DMS 273 treated with DMSO at 0.1 percent for 48 hours (cell line): Measurements from ENCODE around the gene SPATS2L.
A peak's percentile ranks its signal among the peaks of the same experiment; 100 is the strongest.

ENCODE experiments used
- DNase-seq: peaks from one replicate; lab custom pipeline; 2025; lab: John Stamatoyannopoulos, UW

The SPATS2L gene

GRCh38 chr2:200498402-200499162 is 192.1 kb downstream of the SPATS2L start:
- DNase-seq: no peak

GRCh38 chr2:200502196-200502595 is 195.7 kb downstream of the SPATS2L start:
- no peak for DNase-seq

DNA sequence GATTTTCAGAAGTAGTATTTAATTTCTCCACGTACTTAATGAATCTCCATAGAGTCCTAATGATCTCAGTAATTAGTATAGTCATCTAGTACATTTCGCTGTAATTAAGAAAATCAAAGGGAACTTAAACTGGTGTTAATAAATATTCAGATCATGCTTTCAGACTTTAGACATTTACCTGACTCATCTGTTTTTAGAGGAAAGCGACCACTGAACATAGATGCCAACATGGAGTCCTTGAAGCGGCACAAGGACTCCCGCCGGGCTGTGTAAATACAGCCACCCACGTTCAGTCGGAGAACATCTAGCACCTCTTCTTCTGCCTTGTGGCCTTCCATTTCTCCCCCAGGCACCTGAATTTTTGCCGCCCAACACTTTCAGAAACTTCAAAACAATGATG is 200.2 kb downstream of the SPATS2L start:
- DNase-seq: no peak

DNA sequence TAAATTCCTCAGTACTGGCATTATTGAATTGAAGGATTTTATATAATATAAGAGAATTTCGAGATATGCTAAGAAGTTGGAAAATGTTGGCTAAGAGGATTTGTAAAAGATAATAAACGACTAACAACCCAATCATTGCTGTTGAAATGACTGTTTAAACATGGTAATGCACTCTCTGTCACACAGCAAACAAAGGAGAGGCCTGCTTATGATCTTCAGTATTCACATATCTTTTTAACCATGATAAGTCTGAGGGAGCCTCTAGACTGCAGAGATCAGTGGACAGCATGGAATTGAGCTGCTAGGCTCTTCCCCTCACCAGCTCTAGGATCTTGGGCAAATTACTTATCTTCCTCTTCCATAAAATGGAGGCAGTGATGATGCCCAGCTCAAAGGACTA is 200.7 kb downstream of the SPATS2L start:
- DNase-seq: no peak

DNA sequence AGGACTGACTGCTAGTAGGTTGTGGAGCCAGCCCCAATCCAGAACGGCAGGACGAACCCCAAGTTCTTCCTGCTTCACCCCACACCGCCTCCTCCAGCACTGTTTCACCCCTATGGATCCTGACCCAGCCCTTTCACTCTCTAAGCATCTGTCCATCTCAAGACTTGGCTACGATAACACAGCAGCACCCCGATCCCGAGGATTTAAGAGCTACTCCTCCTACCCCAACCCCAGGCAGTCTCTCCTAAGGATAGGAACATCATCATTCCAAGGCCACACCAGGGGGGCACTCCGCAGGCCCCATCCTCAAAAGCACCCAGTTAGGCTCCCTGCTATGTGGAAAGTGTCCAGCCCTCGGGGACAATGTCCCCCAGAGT is 202.7 kb downstream of the SPATS2L start:
- DNase-seq: no peak

DNA sequence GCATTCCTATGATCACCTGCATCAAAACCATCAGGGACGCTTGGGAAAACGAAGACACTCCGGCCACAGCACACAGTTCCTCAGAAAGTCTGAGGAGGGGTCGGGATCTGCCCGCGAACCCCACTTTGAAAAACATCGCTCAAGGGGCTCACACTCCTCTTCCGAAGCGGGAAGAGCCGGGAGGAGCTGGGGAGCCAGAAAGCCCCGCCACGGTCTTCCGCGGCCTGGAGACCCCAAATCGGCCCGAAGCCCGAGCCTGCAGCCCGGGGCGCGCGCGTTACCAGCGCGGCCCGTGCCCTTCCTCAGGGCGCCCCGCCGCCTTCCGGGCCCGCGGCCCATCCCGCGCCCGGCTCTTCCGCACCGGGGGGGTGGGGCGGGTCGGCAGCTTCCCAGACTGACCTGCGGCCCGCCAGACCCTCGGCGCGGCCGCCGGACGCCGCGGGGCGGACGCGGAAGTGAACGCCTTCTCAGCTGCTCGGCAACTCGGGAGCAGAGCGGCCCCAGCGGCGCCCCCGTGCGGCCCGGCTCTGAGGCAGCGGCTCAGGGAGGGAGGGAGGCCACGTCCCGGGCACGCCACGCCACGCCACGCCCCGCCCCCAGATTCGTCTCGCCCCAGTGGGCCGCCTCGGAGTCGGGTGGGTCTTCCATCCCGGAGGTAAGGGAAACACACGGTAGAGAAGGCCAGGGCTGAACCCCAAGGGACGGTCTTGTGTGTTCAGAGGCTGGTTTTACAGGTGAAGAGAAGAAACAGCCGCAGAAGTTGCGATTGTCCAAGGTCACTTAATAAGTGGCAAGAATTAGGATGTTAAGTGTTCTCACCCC is 203.3 kb downstream of the SPATS2L start, which contains the start of gene KCTD18:
KCTD18 (minus strand) TSS at position 457 of the 822 bp plus-strand sequence. CDS start 3,052 bp downstream, outside the sequence.
- DNase-seq: peak; percentile 9

DNA sequence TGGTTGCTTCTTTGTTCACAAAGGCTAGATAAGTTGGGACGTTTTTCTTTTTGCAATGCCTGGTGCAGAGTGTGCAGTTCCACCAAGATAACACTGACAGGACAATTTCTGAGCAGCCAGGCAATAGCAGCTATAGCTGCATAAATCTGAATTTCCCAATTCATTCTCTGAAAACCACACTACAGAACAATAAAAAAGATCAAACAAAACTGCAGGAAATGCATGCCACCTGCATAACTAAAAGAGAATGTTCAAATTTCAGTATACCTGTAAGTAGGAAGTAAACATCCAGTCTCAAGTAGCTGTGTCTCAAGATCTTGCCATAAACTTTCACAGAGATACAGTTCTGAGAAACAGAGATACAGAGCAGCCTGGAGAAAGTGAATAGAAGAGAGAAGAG is 208.7 kb downstream of the SPATS2L start:
- DNase-seq: no peak

GRCh38 chr2:200523158-200523557 is 216.7 kb downstream of the SPATS2L start:
- no peak for DNase-seq

DNA sequence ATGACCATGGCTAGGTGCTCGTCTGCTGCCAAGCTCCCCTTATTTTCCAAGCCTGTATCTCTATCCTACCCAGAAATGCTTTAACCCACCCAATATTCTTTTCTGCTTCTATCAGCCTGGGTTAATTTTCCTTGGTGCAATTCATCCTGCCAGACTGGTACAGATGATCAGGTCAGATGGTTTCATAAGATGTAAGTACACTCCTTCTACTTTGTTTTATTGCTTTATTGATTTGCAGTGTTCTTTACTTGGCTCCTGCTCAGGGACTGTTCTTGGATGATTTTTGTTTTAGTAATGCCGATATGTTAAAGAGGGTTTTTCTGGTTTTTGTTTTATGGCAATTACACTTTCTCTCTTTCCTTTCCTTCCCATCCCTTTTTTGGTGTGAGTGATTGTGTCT is 217.1 kb downstream of the SPATS2L start:
- no peak for DNase-seq

- DNase-seq: no peak
Observed at GRCh38 chr2:200525066-200525465, 218.6 kb downstream of the SPATS2L start.

DNA sequence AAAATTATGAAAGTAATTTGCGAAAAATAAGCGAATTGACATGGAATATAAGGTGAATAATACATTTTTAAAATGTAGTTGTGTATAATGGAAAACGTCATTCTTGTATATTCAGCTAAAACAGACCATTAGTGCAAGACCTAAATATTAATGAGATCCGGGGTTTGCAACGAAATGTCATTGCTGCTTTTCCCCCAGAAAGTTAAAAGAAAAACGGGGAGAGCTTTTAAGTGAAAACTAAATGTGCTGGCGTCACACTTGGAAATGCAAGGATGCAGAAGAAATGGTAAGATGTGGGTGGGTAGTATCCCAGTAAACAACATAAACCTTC is 219.0 kb downstream of the SPATS2L start:
- no peak for DNase-seq

DNA sequence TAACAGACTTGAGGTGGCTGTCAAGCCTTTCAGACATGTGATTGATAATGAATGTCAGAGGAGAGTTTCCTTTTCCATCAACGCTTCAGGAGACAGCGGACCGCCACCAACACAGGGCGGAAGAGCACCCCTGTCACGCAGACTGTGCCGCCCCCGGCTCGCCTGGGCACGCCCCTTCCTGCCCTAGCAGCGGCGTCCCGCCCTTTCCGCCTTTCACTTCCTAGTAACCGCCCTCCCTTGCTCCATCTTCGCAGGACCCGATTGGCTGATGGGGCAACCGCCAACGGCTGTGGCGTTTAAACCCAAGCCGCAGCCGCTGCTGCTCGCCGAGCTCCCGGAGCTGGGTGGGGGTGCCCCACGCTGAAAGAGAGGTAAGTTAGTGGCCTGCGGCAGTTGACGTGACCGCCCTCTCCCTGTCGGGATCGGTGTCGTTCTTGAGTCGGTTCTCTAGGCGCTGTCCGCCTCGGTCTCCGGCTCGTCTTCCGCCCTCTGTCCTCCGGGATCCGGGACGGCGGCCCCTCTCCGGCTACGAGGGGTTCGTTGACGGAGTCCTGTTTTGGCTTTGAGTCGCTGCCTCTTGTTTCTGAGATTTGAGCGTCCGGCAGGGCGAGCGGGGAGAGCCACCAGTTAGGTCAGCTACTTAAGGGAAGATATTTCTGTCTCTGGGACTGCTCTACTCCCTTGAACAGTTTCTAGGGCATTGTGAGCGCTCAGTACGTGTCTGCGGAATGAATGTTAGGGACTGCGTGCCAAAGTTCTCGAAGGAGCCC is 219.6 kb downstream of the SPATS2L start, which contains the start of gene SGO2:
SGO2 (plus strand) TSS at position 326 of the 770 bp plus-strand sequence. CDS start 6,769 bp downstream, outside the sequence.
- DNase-seq: peak; percentile 85

DNA sequence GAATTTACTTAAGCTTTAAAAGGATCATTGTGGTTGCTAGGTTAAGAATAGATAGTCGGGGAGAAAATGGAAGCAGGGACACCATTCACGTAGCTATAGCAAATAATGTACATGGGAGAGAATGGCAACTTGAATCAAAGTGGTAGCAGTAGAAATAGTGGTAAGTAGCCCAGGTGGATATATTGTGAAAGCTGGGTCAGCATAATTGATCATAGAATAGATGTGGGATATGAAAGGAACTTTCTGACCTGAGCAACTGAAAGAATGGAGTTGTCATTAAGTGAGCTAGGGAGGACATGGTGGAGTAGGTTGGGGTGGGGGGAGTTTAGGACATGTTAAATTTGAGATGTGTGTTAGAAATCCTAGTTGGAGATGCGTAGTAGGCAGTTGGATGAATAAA is 221.7 kb downstream of the SPATS2L start:
- no peak for DNase-seq
